Measurements from ENCODE around the gene DNAH8.
A peak's percentile ranks its signal among the peaks of the same experiment; 100 is the strongest.

The DNAH8 gene

DNA sequence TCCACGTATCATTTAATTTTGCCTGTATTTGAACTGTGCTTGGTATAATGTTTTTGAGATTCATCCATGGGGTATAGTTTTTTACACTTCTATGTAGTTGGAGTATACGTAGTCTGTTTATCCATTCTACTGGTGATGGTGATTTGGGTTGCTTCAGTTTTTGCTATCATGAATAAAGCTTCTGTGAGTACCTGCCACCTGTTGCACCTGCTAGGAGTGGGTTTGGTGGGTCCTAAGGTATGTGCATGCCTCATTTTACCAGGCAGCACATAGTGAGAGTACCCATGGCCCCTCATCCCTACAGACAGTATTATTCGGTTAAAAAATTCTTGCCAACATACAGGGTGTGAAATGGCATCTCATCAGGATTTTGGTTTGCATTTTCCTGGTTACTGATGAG, 92.9 kb downstream of the DNAH8 start:
- H3K4me3 ChIP-seq (replicated peaks in 1 of 2; ENCODE audit: low read depth in 2 of 2, low read length in 2 of 2), result no peak overlapping the region
- no peak for DNase-seq (ENCODE audit: low read depth in 2 of 2)
- TF ChIP-seq, protein P1, sequence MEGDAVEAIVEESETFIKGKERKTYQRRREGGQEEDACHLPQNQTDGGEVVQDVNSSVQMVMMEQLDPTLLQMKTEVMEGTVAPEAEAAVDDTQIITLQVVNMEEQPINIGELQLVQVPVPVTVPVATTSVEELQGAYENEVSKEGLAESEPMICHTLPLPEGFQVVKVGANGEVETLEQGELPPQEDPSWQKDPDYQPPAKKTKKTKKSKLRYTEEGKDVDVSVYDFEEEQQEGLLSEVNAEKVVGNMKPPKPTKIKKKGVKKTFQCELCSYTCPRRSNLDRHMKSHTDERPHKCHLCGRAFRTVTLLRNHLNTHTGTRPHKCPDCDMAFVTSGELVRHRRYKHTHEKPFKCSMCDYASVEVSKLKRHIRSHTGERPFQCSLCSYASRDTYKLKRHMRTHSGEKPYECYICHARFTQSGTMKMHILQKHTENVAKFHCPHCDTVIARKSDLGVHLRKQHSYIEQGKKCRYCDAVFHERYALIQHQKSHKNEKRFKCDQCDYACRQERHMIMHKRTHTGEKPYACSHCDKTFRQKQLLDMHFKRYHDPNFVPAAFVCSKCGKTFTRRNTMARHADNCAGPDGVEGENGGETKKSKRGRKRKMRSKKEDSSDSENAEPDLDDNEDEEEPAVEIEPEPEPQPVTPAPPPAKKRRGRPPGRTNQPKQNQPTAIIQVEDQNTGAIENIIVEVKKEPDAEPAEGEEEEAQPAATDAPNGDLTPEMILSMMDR (IDR thresholded peaks at IDR 0.05; ENCODE audit: low read depth, low read length), result no peak

DNA sequence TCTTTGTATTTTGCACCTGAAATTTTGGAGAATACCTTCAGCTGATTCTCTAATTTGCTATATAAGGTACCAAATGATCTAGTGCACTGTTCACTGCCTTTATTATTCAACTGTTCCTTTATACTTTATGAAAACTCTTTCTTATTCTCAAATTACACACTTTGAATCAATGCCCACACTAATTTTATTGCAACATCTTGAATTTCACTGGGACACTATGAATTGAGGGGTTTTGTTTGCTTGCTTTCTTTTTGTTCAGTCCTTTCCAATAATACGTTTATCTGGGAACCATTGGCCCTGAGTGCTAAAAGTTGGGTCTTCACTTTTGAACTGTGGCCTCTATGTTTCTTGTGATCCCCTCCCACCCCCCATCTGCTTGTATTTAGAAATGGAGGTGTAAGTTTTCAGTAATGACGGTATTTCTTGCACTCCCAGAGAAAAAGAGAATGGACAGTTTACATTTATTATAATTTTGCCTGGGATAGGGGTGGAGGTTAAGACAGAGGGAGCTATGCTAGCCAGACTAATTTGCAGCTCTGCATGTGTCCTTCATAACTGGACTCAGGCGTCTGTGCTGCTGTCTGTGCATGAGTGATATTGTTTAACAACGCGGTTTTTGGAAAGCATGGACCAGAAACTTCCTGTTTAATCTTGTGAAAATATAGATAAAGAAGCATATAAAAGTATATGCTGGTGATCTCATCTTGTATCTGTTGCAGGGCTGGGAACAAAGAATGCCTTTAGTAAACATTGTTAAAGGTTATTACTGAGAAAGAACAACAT, 98.1 kb downstream of the DNAH8 start:
- TF ChIP-seq, protein P1 (IDR thresholded peaks at IDR 0.05; ENCODE audit: low read depth, low read length), result no peak
- H3K4me3 ChIP-seq (replicated peaks in 1 of 2; ENCODE audit: low read depth in 2 of 2, low read length in 2 of 2), result no peak overlapping the region
- DNase-seq (ENCODE audit: low read depth in 2 of 2), result peak in 1 of 2 donors; percentile 2

DNA sequence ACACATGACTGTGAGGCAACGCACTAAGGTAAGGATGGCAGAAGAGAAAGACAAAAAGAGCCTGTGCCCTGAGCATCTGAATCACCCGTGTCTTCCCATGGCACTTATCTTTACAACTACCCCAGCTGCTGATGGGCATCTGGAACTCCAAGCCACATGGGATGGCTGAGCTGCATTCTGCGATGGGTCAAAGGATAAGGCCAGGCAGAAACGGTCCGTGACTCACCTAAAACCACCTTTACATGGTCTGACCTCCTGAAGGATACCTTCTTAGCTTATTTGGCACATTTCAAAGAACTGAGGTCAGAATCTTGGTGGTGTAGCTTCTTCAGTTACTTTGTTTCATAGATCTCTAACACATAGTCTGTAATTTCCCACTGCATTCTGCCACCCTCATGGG, 99.7 kb downstream of the DNAH8 start:
- H3K4me3 ChIP-seq (replicated peaks in 1 of 2; ENCODE audit: low read depth in 2 of 2, low read length in 2 of 2), result no peak overlapping the region
- TF ChIP-seq, protein P1 (IDR thresholded peaks at IDR 0.05; ENCODE audit: low read depth, low read length), result no peak
- DNase-seq (ENCODE audit: low read depth in 2 of 2), result no peak

DNA sequence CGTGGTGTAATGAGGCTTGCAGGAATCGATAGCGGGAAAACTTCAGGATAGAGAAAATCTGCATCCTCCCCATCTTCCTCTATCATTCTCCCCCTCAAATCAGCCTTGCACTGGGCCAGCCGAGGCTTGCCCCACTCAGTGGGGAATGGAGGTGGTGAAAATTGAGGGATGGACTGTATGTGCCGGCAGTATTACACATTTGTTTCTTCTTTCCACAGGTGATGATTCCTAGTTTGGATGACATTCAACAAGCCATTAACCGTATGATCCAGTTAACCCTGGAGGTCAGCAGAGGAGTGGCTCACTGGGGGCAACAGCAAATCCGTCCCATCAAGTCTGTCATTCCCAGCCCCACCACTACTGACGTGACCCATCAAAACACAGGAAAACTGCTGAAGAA, 100.1 kb downstream of the DNAH8 start:
- TF ChIP-seq, protein P1 (IDR thresholded peaks at IDR 0.05; ENCODE audit: low read depth, low read length), result no peak
- DNase-seq (ENCODE audit: low read depth in 2 of 2), result no peak
- no peak overlapping the region for H3K4me3 ChIP-seq (replicated peaks in 1 of 2; ENCODE audit: low read depth in 2 of 2, low read length in 2 of 2)

DNA sequence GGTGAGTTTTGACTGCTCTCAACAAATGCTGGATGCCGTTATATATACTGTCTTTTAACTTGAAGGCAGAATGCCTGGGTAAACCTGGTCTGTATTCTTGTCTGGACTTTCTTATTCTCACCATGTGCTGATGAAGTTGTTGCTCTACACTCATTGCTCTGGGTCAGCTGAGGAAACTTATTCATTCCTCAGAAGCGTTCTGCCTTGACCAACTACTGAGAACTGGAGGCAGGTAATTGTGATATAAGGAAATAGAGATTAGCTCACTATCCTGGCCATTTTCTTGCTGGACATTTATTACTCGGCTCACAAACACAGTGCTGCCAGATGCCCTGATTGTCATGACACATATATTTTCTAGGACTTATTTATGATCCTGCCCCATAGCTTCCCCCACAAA, 103.6 kb downstream of the DNAH8 start:
- TF ChIP-seq, protein P1 (IDR thresholded peaks at IDR 0.05; ENCODE audit: low read depth, low read length), result no peak
- no peak overlapping the region for H3K4me3 ChIP-seq (replicated peaks in 1 of 2; ENCODE audit: low read depth in 2 of 2, low read length in 2 of 2)
- no peak for DNase-seq (ENCODE audit: low read depth in 2 of 2)

DNA sequence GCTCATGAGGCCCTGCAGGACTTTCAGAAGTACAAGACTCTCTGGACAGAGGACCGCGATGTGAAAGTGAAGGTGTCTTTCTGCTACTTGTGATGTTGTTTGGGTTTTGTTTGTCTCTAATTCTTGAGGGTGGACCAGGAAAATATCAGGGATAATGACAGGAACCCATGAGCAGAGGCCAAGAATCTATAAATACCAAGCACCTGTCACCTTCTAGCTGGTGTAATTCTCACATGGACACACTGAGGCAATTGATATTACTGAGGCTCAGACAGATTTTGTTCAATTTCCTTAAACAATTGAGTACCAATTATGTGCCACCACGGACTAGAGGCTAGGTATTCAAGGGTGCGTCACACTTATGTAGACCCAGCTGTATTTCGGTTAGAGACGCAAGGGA, 107.9 kb downstream of the DNAH8 start:
- TF ChIP-seq, protein P1 (IDR thresholded peaks at IDR 0.05; ENCODE audit: low read depth, low read length), result no peak
- no peak overlapping the region for H3K4me3 ChIP-seq (replicated peaks in 1 of 2; ENCODE audit: low read depth in 2 of 2, low read length in 2 of 2)
- no peak for DNase-seq (ENCODE audit: low read depth in 2 of 2)

All from cardiac fibroblast (primary cell).